K562 (cell line): ENCODE results near the gene COX4I2. TPM values are rescaled to one million over a fixed set of nuclear protein-coding genes. Genes with fewer than 3 reads are reported as not detected.

Source experiments
- COPS2 ChIP-seq: fragments of 450-650 bp; conservative IDR thresholded peaks from 2 replicates; pipeline ENCODE4 v1.6.1; 2016; ENCODE audit warnings: mild to moderate bottlenecking, moderate library complexity
- MCM3 ChIP-seq: fragments of 450-650 bp; IDR thresholded peaks from 2 replicates; pipeline ENCODE4 v1.6.1; 2016
- SMARCA4 ChIP-seq: fragments of 450-650 bp; IDR thresholded peaks from 2 replicates; pipeline ENCODE4 v1.6.1; 2016
- ZBTB8A ChIP-seq: fragments of 450-650 bp; IDR thresholded peaks from 2 replicates; pipeline ENCODE4 v1.6.1; 2018; ENCODE audit warnings: mild to moderate bottlenecking, moderate library complexity; ENCODE audit not compliant: partially characterized antibody
- polyA plus RNA-seq, 8 experiments: library from polyadenylated mRNA; depleted of rRNA in 4 of 8; stranded (reverse) in 5 of 8; unstranded in 3 of 8; fragments of >200 nt; fragmentation: Nextera tagmentation in 2 of 8; fragmentation: Illumina TruSeq in 1 of 8; extraction: Ambion mirVana in 2 of 8; extraction: Trizol in 1 of 8; gene quantifications; 2 replicates each; pipeline versions ENCODE4 v1.2.1 to v1.2.3, GENCODE V29; 2011 to 2014; ENCODE audit warnings: inconsistent platforms in 1 of 8, missing spikeins in 1 of 8
- total RNA-seq, 7 experiments: library from RNA; depleted of rRNA in 6 of 7; stranded (reverse); fragments of >200 nt in 6 of 7; fragmentation: Illumina TruSeq in 2 of 7; extraction: Trizol in 2 of 7; gene quantifications; 2 replicates each; pipeline versions ENCODE4 v1.2.1 to v1.2.3, GENCODE V29; 2011 to 2021; ENCODE audit warnings: low replicate concordance in 1 of 7
- TF ChIP-seq, protein P1 (sequence below): sonication (generic); formaldehyde crosslinking; IDR thresholded peaks from 2 replicates; pipeline ENCODE4 v1.8.0; 2022; ENCODE audit warnings: mild to moderate bottlenecking, missing genetic modification reagents
- TF ChIP-seq, protein P2 (sequence below): fragments of 450-650 bp; IDR thresholded peaks from 2 replicates; pipeline ENCODE4 v1.6.1; 2018; ENCODE audit not compliant: partially characterized antibody
- TF ChIP-seq, protein P3 (sequence below), 2 experiments: fragments of 450-650 bp; formaldehyde crosslinking in 1 of 2; IDR thresholded peaks; 2 replicates each; pipeline versions ENCODE4 v1.4.0 to v1.6.1; 2014 to 2020; ENCODE audit warnings: mild to moderate bottlenecking in 2 of 2, borderline replicate concordance in 1 of 2, low read depth in 1 of 2
- TF ChIP-seq, protein P4 (sequence below): fragments of 450-650 bp; formaldehyde crosslinking; IDR thresholded peaks from 2 replicates; pipeline ENCODE4 v1.4.0; 2020; ENCODE audit warnings: mild to moderate bottlenecking, moderate library complexity

The COX4I2 gene
- total and polyA plus RNA-seq, 9 of the 15 experiments (the other 6 are each of a cell fraction or from before 2014, with no cell fraction given): not detected

DNA sequence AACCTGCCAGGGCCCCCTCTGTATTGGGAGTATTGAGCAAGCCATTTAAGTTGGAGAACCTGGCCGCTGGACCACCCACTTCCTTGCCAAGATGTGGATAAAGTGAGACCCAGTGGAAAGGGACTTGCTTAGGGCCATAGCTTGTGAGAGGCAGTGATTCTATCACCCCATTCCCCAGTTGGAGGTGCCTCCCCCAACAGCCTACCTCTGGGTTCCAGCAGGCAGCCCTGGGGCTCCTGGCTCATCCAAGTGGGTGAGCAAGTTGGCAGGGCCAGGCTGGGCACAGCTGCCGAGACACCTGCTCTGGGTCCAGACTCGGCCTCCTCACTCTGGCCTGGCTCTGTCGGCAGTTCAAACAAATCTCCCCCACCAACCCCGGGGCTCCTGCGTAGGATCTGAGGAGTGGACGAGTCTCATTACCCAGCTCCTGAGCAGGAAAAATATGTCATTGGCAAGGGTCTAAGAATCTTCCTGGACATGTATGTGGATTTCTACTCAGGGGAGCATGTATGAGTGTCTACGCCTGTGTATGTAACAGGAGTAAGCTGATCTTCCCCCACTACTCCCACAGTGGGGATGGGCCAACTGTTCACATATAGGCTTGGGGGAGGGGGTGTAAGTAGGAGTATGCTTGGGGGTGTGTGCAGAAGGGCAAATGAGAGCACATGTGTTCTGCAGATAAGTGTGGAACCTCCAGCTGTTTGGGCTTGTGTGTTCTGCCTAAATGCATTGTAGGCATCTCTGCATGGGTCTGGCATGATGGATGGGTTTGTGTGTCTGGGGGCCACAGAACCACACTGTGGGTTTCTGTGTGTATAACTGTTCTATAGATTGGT, 30.7 kb upstream of the COX4I2 start (continued):
- TF ChIP-seq, protein P1, sequence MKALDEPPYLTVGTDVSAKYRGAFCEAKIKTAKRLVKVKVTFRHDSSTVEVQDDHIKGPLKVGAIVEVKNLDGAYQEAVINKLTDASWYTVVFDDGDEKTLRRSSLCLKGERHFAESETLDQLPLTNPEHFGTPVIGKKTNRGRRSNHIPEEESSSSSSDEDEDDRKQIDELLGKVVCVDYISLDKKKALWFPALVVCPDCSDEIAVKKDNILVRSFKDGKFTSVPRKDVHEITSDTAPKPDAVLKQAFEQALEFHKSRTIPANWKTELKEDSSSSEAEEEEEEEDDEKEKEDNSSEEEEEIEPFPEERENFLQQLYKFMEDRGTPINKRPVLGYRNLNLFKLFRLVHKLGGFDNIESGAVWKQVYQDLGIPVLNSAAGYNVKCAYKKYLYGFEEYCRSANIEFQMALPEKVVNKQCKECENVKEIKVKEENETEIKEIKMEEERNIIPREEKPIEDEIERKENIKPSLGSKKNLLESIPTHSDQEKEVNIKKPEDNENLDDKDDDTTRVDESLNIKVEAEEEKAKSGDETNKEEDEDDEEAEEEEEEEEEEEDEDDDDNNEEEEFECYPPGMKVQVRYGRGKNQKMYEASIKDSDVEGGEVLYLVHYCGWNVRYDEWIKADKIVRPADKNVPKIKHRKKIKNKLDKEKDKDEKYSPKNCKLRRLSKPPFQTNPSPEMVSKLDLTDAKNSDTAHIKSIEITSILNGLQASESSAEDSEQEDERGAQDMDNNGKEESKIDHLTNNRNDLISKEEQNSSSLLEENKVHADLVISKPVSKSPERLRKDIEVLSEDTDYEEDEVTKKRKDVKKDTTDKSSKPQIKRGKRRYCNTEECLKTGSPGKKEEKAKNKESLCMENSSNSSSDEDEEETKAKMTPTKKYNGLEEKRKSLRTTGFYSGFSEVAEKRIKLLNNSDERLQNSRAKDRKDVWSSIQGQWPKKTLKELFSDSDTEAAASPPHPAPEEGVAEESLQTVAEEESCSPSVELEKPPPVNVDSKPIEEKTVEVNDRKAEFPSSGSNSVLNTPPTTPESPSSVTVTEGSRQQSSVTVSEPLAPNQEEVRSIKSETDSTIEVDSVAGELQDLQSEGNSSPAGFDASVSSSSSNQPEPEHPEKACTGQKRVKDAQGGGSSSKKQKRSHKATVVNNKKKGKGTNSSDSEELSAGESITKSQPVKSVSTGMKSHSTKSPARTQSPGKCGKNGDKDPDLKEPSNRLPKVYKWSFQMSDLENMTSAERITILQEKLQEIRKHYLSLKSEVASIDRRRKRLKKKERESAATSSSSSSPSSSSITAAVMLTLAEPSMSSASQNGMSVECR (CRISPR knock-in tag): peak; percentile 70; the same call in 1 of the 2 replicates
- TF ChIP-seq, protein P2, sequence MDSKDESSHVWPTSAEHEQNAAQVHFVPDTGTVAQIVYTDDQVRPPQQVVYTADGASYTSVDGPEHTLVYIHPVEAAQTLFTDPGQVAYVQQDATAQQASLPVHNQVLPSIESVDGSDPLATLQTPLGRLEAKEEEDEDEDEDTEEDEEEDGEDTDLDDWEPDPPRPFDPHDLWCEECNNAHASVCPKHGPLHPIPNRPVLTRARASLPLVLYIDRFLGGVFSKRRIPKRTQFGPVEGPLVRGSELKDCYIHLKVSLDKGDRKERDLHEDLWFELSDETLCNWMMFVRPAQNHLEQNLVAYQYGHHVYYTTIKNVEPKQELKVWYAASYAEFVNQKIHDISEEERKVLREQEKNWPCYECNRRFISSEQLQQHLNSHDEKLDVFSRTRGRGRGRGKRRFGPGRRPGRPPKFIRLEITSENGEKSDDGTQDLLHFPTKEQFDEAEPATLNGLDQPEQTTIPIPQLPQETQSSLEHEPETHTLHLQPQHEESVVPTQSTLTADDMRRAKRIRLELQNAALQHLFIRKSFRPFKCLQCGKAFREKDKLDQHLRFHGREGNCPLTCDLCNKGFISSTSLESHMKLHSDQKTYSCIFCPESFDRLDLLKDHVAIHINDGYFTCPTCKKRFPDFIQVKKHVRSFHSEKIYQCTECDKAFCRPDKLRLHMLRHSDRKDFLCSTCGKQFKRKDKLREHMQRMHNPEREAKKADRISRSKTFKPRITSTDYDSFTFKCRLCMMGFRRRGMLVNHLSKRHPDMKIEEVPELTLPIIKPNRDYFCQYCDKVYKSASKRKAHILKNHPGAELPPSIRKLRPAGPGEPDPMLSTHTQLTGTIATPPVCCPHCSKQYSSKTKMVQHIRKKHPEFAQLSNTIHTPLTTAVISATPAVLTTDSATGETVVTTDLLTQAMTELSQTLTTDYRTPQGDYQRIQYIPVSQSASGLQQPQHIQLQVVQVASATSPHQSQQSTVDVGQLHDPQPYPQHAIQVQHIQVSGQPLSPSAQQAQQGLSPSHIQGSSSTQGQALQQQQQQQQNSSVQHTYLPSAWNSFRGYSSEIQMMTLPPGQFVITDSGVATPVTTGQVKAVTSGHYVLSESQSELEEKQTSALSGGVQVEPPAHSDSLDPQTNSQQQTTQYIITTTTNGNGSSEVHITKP: peak; percentile 78
- TF ChIP-seq, protein P3, sequence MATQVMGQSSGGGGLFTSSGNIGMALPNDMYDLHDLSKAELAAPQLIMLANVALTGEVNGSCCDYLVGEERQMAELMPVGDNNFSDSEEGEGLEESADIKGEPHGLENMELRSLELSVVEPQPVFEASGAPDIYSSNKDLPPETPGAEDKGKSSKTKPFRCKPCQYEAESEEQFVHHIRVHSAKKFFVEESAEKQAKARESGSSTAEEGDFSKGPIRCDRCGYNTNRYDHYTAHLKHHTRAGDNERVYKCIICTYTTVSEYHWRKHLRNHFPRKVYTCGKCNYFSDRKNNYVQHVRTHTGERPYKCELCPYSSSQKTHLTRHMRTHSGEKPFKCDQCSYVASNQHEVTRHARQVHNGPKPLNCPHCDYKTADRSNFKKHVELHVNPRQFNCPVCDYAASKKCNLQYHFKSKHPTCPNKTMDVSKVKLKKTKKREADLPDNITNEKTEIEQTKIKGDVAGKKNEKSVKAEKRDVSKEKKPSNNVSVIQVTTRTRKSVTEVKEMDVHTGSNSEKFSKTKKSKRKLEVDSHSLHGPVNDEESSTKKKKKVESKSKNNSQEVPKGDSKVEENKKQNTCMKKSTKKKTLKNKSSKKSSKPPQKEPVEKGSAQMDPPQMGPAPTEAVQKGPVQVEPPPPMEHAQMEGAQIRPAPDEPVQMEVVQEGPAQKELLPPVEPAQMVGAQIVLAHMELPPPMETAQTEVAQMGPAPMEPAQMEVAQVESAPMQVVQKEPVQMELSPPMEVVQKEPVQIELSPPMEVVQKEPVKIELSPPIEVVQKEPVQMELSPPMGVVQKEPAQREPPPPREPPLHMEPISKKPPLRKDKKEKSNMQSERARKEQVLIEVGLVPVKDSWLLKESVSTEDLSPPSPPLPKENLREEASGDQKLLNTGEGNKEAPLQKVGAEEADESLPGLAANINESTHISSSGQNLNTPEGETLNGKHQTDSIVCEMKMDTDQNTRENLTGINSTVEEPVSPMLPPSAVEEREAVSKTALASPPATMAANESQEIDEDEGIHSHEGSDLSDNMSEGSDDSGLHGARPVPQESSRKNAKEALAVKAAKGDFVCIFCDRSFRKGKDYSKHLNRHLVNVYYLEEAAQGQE (IDR thresholded peaks at IDR 0.05; ENCODE audit: borderline replicate concordance): no peak
- TF ChIP-seq, protein P3 (CRISPR knock-in tag; IDR thresholded peaks at IDR 0.05; ENCODE audit: low read depth): 0 out of 2 replicates have a peak, but pooled peaks have one; percentile 36
- TF ChIP-seq, protein P4, sequence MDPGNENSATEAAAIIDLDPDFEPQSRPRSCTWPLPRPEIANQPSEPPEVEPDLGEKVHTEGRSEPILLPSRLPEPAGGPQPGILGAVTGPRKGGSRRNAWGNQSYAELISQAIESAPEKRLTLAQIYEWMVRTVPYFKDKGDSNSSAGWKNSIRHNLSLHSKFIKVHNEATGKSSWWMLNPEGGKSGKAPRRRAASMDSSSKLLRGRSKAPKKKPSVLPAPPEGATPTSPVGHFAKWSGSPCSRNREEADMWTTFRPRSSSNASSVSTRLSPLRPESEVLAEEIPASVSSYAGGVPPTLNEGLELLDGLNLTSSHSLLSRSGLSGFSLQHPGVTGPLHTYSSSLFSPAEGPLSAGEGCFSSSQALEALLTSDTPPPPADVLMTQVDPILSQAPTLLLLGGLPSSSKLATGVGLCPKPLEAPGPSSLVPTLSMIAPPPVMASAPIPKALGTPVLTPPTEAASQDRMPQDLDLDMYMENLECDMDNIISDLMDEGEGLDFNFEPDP (CRISPR knock-in tag): no peak
- TF ChIP-seq COPS2 (no peak), SMARCA4 (peak; percentile 83), MCM3 (no peak), ZBTB8A (no peak)
